ENCODE measurements around the gene TXLNB. TPM values are rescaled to one million over a fixed set of nuclear protein-coding genes. Genes with fewer than 3 reads are reported as not detected.
A peak's percentile ranks its signal among the peaks of the same experiment; 100 is the strongest.

Gene TXLNB
- total and polyA plus RNA-seq, 7 experiments from 2014 or later = 0.12 to 1.1 (median 0.65) TPM

- ChIA-PET POLR2A (interaction anchor here (0.6 to 1.9 kb wide), 5 partner anchors 10 to 73 kb away, joined by 3 to 5 read pairs (median 3); partner anchors contain the start of gene TXLNB), CTCF (interaction anchor here (0.6 kb wide), 2 partner anchors 8 to 1539 kb away, joined by 3 to 4 read pairs; no protein-coding TSS in a partner anchor)
- ATAC-seq (no peak), DNase-seq (no peak)
- Histone ChIP-seq H3K9me3 (ENCODE audit: control insufficient read depth in 2 of 3, low read length in 3 of 3) (no peaks in the 10 kb centered on the region), H3K27ac (ENCODE audit: low read depth, low read length) (no peak overlapping the region), H3K27me3 (ENCODE audit: control insufficient read depth in 2 of 2, insufficient read depth in 2 of 2, low read length in 2 of 2) (no peaks in the 10 kb centered on the region), H3K4me1 (ENCODE audit: control insufficient read depth in 2 of 2, insufficient read depth in 2 of 2, low read length in 2 of 2) (no peaks in the 10 kb centered on the region), H3K36me3 (ENCODE audit: control insufficient read depth in 2 of 3, insufficient read depth in 3 of 3, low read length in 3 of 3) (no peaks in the 10 kb centered on the region), H3K4me3 (ENCODE audit: low read length) (no peak overlapping the region)
- Mint-ChIP-seq H3K4me1 (peaks cover 0 to 26% (median 0%) of the 10 kb centered on the region in 7 donors), H3K36me3 (peaks cover 0 to 3% (median 0%) of the 10 kb centered on the region in 5 donors), H3K27ac (no peak overlapping the region), H3K4me3 (no peak overlapping the region), H3K27me3 (no peaks in the 10 kb centered on the region), H3K9me3 (no peaks in the 10 kb centered on the region)
- intact Hi-C loops (cut with micrococcal nuclease) = no loop called here
These were observed 43.8 kb upstream of the TXLNB start for GRCh38 chr6:139335447-139336210.

GRCh38 chr6:139334806-139335446, 43.1 kb upstream of the TXLNB start:
- H3K4me3 ChIP-seq (ENCODE audit: low read length) = no peak overlapping the region
- peak; percentile 49 for ATAC-seq
- Mint-ChIP-seq H3K4me1 (peaks cover 0 to 29% (median 0%) of the 10 kb centered on the region in 7 donors), H3K4me3 (no peak overlapping the region), H3K27me3 (no peaks in the 10 kb centered on the region), H3K36me3 (peaks cover 0 to 3% (median 0%) of the 10 kb centered on the region in 5 donors), H3K9me3 (no peaks in the 10 kb centered on the region), H3K27ac (peak overlapping the region in 1 of 9 donors; percentile 26)
- intact Hi-C loops (cut with micrococcal nuclease) = no loop called here
- H3K36me3 ChIP-seq (ENCODE audit: control insufficient read depth in 2 of 3, insufficient read depth in 3 of 3, low read length in 3 of 3) = no peaks in the 10 kb centered on the region
- ChIA-PET POLR2A (interaction anchor here (1.2 to 1.9 kb wide), 3 partner anchors 9 to 43 kb away, joined by 3 to 5 read pairs (median 4); partner anchors contain the start of gene TXLNB), CTCF (interaction anchor here (0.6 to 1.0 kb wide), 3 partner anchors 8 to 1540 kb away, joined by 3 to 5 read pairs (median 4); no protein-coding TSS in a partner anchor)
- no peak overlapping the region for H3K27ac ChIP-seq (ENCODE audit: low read depth, low read length)
- H3K27me3 ChIP-seq (ENCODE audit: control insufficient read depth in 2 of 2, insufficient read depth in 2 of 2, low read length in 2 of 2) = no peaks in the 10 kb centered on the region
- H3K4me1 ChIP-seq (ENCODE audit: control insufficient read depth in 2 of 2, insufficient read depth in 2 of 2, low read length in 2 of 2) = no peaks in the 10 kb centered on the region
- no peak for DNase-seq
- no peaks in the 10 kb centered on the region for H3K9me3 ChIP-seq (ENCODE audit: control insufficient read depth in 2 of 3, low read length in 3 of 3)

GRCh38 chr6:139330826-139331500, 39.2 kb upstream of the TXLNB start:
- H3K27ac ChIP-seq (ENCODE audit: low read depth, low read length) = no peak overlapping the region
- H3K4me1 ChIP-seq (ENCODE audit: control insufficient read depth in 2 of 2, insufficient read depth in 2 of 2, low read length in 2 of 2) = no peaks in the 10 kb centered on the region
- no peak for ATAC-seq
- POLR2A ChIA-PET = interaction anchor here (1.2 to 1.8 kb wide), 3 partner anchors 13 to 43 kb away, joined by 3 to 7 read pairs (median 3); partner anchors contain the start of genes CITED2 and TXLNB
- H3K9me3 ChIP-seq (ENCODE audit: control insufficient read depth in 2 of 3, low read length in 3 of 3) = no peaks in the 10 kb centered on the region
- H3K4me3 Mint-ChIP-seq = no peak overlapping the region
- DNase-seq = no peak
- no peak overlapping the region for H3K4me3 ChIP-seq (ENCODE audit: low read length)
- intact Hi-C loops (cut with micrococcal nuclease) = no loop called here
- H3K4me1 Mint-ChIP-seq = peaks cover 0 to 33% (median 9%) of the 10 kb centered on the region in 7 donors
- H3K36me3 Mint-ChIP-seq = peaks cover 0 to 7% (median 0%) of the 10 kb centered on the region in 5 donors
- no peaks in the 10 kb centered on the region for H3K36me3 ChIP-seq (ENCODE audit: control insufficient read depth in 2 of 3, insufficient read depth in 3 of 3, low read length in 3 of 3)
- no peaks in the 10 kb centered on the region for H3K27me3 Mint-ChIP-seq
- peaks cover 0 to 7% (median 0%) of the 10 kb centered on the region in 11 donors for H3K9me3 Mint-ChIP-seq
- CTCF ChIA-PET = interaction anchor here (0.7 to 1.4 kb wide), 3 partner anchors 34 to 112 kb away, joined by 3 to 5 read pairs (median 3); no protein-coding TSS in a partner anchor
- H3K27me3 ChIP-seq (ENCODE audit: control insufficient read depth in 2 of 2, insufficient read depth in 2 of 2, low read length in 2 of 2) = no peaks in the 10 kb centered on the region
- H3K27ac Mint-ChIP-seq = peak overlapping the region in 1 of 9 donors; percentile 10

GRCh38 chr6:139330306-139330705, 38.5 kb upstream of the TXLNB start:
- Mint-ChIP-seq H3K9me3 (peaks cover 0 to 7% (median 0%) of the 10 kb centered on the region in 11 donors), H3K4me3 (no peak overlapping the region), H3K36me3 (peaks cover 0 to 7% (median 3%) of the 10 kb centered on the region in 5 donors), H3K27me3 (no peaks in the 10 kb centered on the region), H3K4me1 (peaks cover 3 to 32% (median 10%) of the 10 kb centered on the region in 7 donors), H3K27ac (no peak overlapping the region)
- no peak for DNase-seq
- Histone ChIP-seq H3K27ac (ENCODE audit: low read depth, low read length) (no peak overlapping the region), H3K36me3 (ENCODE audit: control insufficient read depth in 2 of 3, insufficient read depth in 3 of 3, low read length in 3 of 3) (no peaks in the 10 kb centered on the region), H3K9me3 (ENCODE audit: control insufficient read depth in 2 of 3, low read length in 3 of 3) (no peaks in the 10 kb centered on the region), H3K27me3 (ENCODE audit: control insufficient read depth in 2 of 2, insufficient read depth in 2 of 2, low read length in 2 of 2) (no peaks in the 10 kb centered on the region), H3K4me3 (ENCODE audit: low read length) (no peak overlapping the region), H3K4me1 (ENCODE audit: control insufficient read depth in 2 of 2, insufficient read depth in 2 of 2, low read length in 2 of 2) (no peaks in the 10 kb centered on the region)
- POLR2A ChIA-PET = interaction anchor here (1.1 to 1.8 kb wide), 3 partner anchors 13 to 44 kb away, joined by 3 to 7 read pairs (median 4); partner anchors contain the start of genes CITED2 and TXLNB
- CTCF ChIA-PET = interaction anchor here (2.2 kb wide), 1 partner anchor 38 kb away, joined by 9 read pairs; the partner anchor contains the start of gene TXLNB
- no peak for ATAC-seq
- intact Hi-C loops (cut with micrococcal nuclease) = no loop called here

GRCh38 chr6:139329224-139329623, 37.4 kb upstream of the TXLNB start:
- Histone ChIP-seq H3K27me3 (ENCODE audit: control insufficient read depth in 2 of 2, insufficient read depth in 2 of 2, low read length in 2 of 2) (no peaks in the 10 kb centered on the region), H3K9me3 (ENCODE audit: control insufficient read depth in 2 of 3, low read length in 3 of 3) (no peaks in the 10 kb centered on the region), H3K4me3 (ENCODE audit: low read length) (no peak overlapping the region), H3K27ac (ENCODE audit: low read depth, low read length) (no peak overlapping the region), H3K4me1 (ENCODE audit: control insufficient read depth in 2 of 2, insufficient read depth in 2 of 2, low read length in 2 of 2) (peaks cover 5 to 10% of the 10 kb centered on the region in 2 donors), H3K36me3 (ENCODE audit: control insufficient read depth in 2 of 3, insufficient read depth in 3 of 3, low read length in 3 of 3) (no peaks in the 10 kb centered on the region)
- ChIA-PET CTCF (interaction anchor here (2.2 kb wide), 1 partner anchor 37 kb away, joined by 9 read pairs; the partner anchor contains the start of gene TXLNB), POLR2A (interaction anchor here (0.6 to 1.1 kb wide), 4 partner anchors 15 to 299 kb away, joined by 4 to 6 read pairs (median 4); no protein-coding TSS in a partner anchor)
- Mint-ChIP-seq H3K4me1 (peaks cover 5 to 27% (median 9%) of the 10 kb centered on the region in 7 donors), H3K4me3 (no peak overlapping the region), H3K27me3 (no peaks in the 10 kb centered on the region), H3K27ac (no peak overlapping the region), H3K36me3 (peaks cover 0 to 7% (median 3%) of the 10 kb centered on the region in 5 donors), H3K9me3 (peaks cover 0 to 7% (median 0%) of the 10 kb centered on the region in 11 donors)
- no peak for ATAC-seq
- intact Hi-C loops (cut with micrococcal nuclease) = no loop called here
- DNase-seq = no peak

- no peak for ATAC-seq
- H3K4me3 ChIP-seq (ENCODE audit: low read length) = no peak overlapping the region
- H3K9me3 Mint-ChIP-seq = peaks cover 0 to 16% (median 0%) of the 10 kb centered on the region in 11 donors
- no peak overlapping the region for H3K27ac ChIP-seq (ENCODE audit: low read depth, low read length)
- H3K4me3 Mint-ChIP-seq = no peak overlapping the region
- peaks cover 12 to 19% of the 10 kb centered on the region in 2 donors for H3K4me1 ChIP-seq (ENCODE audit: control insufficient read depth in 2 of 2, insufficient read depth in 2 of 2, low read length in 2 of 2)
- DNase-seq = no peak
- no peaks in the 10 kb centered on the region for H3K27me3 Mint-ChIP-seq
- intact Hi-C loops (cut with micrococcal nuclease) = no loop called here
- peak overlapping the region in 4 of 9 donors; percentile 2 to 58 (median 32) for H3K27ac Mint-ChIP-seq
- H3K4me1 Mint-ChIP-seq = peaks cover 17 to 43% (median 31%) of the 10 kb centered on the region in 7 donors
- H3K9me3 ChIP-seq (ENCODE audit: control insufficient read depth in 2 of 3, low read length in 3 of 3) = no peaks in the 10 kb centered on the region
- ChIA-PET CTCF (interaction anchor here (0.5 kb wide), 1 partner anchor 558 kb away, joined by 4 read pairs; no protein-coding TSS in a partner anchor), POLR2A (interaction anchor here (0.7 kb wide), 1 partner anchor 180 kb away, joined by 3 read pairs; no protein-coding TSS in a partner anchor)
- H3K36me3 Mint-ChIP-seq = peaks cover 0 to 18% (median 3%) of the 10 kb centered on the region in 5 donors
- H3K27me3 ChIP-seq (ENCODE audit: control insufficient read depth in 2 of 2, insufficient read depth in 2 of 2, low read length in 2 of 2) = no peaks in the 10 kb centered on the region
- H3K36me3 ChIP-seq (ENCODE audit: control insufficient read depth in 2 of 3, insufficient read depth in 3 of 3, low read length in 3 of 3) = no peaks in the 10 kb centered on the region
These were observed 35.2 kb upstream of the TXLNB start for GRCh38 chr6:139327038-139327437.

All from naive thymus-derived CD4-positive, alpha-beta T cell (primary cell).